ENCODE results near the gene PDE8A. TPM values are rescaled to one million over a fixed set of nuclear protein-coding genes. Genes with fewer than 3 reads are reported as not detected.

The PDE8A gene
- total and polyA plus RNA-seq, 7 donors: 27.8 to 45.5 (median 39.0) TPM

- H3K27me3 ChIP-seq: no peaks in the 10 kb centered on the region
- no peak overlapping the region for H3K27ac ChIP-seq
- DNase-seq: no peak
- intact Hi-C loops (cut with DNase I): no loop called here
- H3K9me3 ChIP-seq: no peaks in the 10 kb centered on the region
- peaks cover 0 to 15% (median 0%) of the 10 kb centered on the region in 4 donors for H3K36me3 ChIP-seq
- no peaks in the 10 kb centered on the region for H3K4me1 ChIP-seq
- TF ChIP-seq EP300 (IDR thresholded peaks at IDR 0.05) (no peak), POLR2AphosphoS5 (IDR thresholded peaks at IDR 0.05) (no peak), CTCF (IDR thresholded peaks at IDR 0.05) (no peak), POLR2A (IDR thresholded peaks at IDR 0.05) (no peak)
- no peak overlapping the region for H3K4me3 ChIP-seq
- WGBS, 2 donors: 94 to 97% methylated on average over 1 of the region's 1 CpG
Observed at GRCh38 chr15:85064710-85065109, 83.1 kb downstream of the PDE8A start.

GRCh38 chr15:85071061-85071460, 89.4 kb downstream of the PDE8A start:
- Histone ChIP-seq H3K27ac (no peak overlapping the region), H3K36me3 (peaks cover 0 to 18% (median 0%) of the 10 kb centered on the region in 4 donors), H3K9me3 (no peaks in the 10 kb centered on the region), H3K4me1 (no peaks in the 10 kb centered on the region), H3K27me3 (no peaks in the 10 kb centered on the region), H3K4me3 (no peak overlapping the region)
- no peak for DNase-seq
- WGBS, 2 donors: 88 to 96% methylated on average over 2 of the region's 2 CpGs
- TF ChIP-seq EP300 (IDR thresholded peaks at IDR 0.05) (no peak), POLR2A (IDR thresholded peaks at IDR 0.05) (no peak), CTCF (IDR thresholded peaks at IDR 0.05) (no peak), POLR2AphosphoS5 (IDR thresholded peaks at IDR 0.05) (no peak)
- intact Hi-C loops (cut with DNase I): no loop called here

DNA sequence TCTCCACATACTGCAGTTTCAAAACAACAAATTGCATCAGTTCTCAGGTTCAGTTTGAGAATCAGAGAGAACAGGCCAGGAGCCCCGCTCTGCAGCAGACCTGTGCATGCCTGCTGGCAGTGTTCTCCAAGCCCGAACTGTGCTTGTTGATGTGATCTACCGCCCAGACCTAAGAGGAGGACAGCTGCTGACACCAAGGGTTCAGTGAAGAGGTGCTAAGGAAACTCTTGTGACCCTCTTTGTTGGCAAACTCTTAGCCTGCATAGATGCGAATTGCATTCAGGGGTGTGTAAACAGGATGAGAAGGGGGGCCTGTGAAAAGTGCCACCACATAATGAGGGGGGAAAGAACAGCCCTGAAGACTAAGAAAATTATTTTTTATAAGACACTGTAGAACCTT, 89.8 kb downstream of the PDE8A start:
- Histone ChIP-seq H3K4me1 (no peaks in the 10 kb centered on the region), H3K4me3 (no peak overlapping the region), H3K27ac (no peak overlapping the region), H3K27me3 (no peaks in the 10 kb centered on the region), H3K36me3 (peaks cover 0 to 21% (median 0%) of the 10 kb centered on the region in 4 donors), H3K9me3 (no peaks in the 10 kb centered on the region)
- DNase-seq: no peak
- intact Hi-C loops (cut with DNase I): no loop called here
- WGBS, 2 donors: 88 to 97% methylated on average over 4 of the region's 4 CpGs
- TF ChIP-seq POLR2AphosphoS5 (IDR thresholded peaks at IDR 0.05) (no peak), CTCF (IDR thresholded peaks at IDR 0.05) (no peak), POLR2A (IDR thresholded peaks at IDR 0.05) (no peak), EP300 (IDR thresholded peaks at IDR 0.05) (no peak)

DNA sequence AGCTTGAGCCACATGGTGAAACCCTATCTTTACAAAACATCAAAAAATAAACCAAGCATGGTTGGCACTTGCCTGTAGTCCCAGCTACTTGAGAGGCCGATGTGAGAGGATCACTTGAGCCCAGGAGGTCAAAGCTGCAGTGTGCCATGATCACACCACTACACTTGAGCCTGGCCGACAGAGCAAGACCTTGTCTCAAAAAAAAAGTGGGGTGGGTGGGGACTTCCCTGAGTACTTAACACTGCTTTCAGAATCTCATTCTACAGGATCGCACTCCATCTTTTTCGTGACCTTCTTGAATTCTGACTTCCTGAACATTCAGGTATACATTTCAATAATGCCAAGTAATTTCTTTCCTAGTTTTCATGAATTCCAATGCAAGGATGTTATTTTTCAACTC, 91.3 kb downstream of the PDE8A start:
- H3K4me3 ChIP-seq: no peak overlapping the region
- intact Hi-C loops (cut with DNase I): no loop called here
- H3K27me3 ChIP-seq: no peaks in the 10 kb centered on the region
- peaks cover 0 to 26% (median 2%) of the 10 kb centered on the region in 4 donors for H3K36me3 ChIP-seq
- 89 to 93% methylated on average over 4 of the region's 4 CpGs for WGBS, 2 donors
- H3K4me1 ChIP-seq: no peaks in the 10 kb centered on the region
- no peaks in the 10 kb centered on the region for H3K9me3 ChIP-seq
- H3K27ac ChIP-seq: no peak overlapping the region
- no peak for DNase-seq
- no peak for TF ChIP-seq EP300 (IDR thresholded peaks at IDR 0.05)
- TF ChIP-seq POLR2AphosphoS5 (IDR thresholded peaks at IDR 0.05): no peak
- TF ChIP-seq CTCF (IDR thresholded peaks at IDR 0.05): no peak
- TF ChIP-seq POLR2A (IDR thresholded peaks at IDR 0.05): no peak

DNA sequence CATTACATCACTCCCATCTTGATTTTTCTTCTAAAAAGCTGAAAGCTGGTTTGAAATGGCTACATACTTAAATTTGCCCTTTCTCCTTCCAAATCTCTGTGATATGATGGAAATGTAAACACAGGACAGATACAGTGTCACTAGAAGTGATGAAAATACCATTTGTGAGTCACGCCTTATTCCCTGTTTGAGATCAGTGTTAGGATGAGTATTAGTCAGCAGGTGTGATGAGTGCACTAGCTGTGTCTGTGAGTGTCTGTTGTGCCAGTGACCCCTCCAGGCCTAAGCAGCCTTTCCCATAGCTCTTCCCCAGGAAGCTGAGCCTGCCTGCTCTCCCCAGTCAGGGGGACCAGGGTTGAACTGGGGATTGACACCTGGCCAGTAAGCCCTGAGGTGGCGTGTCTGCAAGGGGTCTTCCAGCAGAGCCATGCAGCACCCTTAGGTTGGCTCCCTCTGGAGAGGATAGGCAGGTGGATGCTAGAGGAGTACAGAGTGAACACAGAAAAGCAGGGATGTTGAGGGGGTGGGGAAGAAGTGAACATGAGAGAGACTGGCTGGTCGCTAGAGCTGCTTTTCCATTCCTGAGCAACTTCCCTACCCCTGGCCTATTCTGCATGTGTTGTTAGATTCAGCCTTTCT, 92.0 kb downstream of the PDE8A start:
- no peaks in the 10 kb centered on the region for H3K27me3 ChIP-seq
- no peak overlapping the region for H3K27ac ChIP-seq
- no peaks in the 10 kb centered on the region for H3K9me3 ChIP-seq
- no peaks in the 10 kb centered on the region for H3K4me1 ChIP-seq
- peaks cover 0 to 21% (median 2%) of the 10 kb centered on the region in 4 donors for H3K36me3 ChIP-seq
- no peak for DNase-seq
- TF ChIP-seq CTCF (IDR thresholded peaks at IDR 0.05) (no peak), EP300 (IDR thresholded peaks at IDR 0.05) (no peak), POLR2A (IDR thresholded peaks at IDR 0.05) (no peak), POLR2AphosphoS5 (IDR thresholded peaks at IDR 0.05) (no peak)
- no peak overlapping the region for H3K4me3 ChIP-seq
- intact Hi-C loops (cut with DNase I): no loop called here
- WGBS, 2 donors: 92% methylated on average over 3 of the region's 3 CpGs
